Activated CD4-positive, alpha-beta T cell treated with anti-CD3 and anti-CD28 coated beads, Interleukin-2, amount 50 U/mL, for 48 hours (primary cell): Measurements from ENCODE around the gene BEGAIN.
A peak's percentile ranks its signal among the peaks of the same experiment; 100 is the strongest.

Source experiments
- DNase-seq, 2 experiments: peaks; one replicate each; pipeline ENCODE4 v3.0.0-alpha.2; 2020

BEGAIN gene

GRCh38 chr14:100548295-100548655, 38.9 kb downstream of the BEGAIN start:
- no peak for DNase-seq

- DNase-seq, result peak; percentile 24 to 40
Observed at GRCh38 chr14:100547633-100548294, 39.5 kb downstream of the BEGAIN start.

DNA sequence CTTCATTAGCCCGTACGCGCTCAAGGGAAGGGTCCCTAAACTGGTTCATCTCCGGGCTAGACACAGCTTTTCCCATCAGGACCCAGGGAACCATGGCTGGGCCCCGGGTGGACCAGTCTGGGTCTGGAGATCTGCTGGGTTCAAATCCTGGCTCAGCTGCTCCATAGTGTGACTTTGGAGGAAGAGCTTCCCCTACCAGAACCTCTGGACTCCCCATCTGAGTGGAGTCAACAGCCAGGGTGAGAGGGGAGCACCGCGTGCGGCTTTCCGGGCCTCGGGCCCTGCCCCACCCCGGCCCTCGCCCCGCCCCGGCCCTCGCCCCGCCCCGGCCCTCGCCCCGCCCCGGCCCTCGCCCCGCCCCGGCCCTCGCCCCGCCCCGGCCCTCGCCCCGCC, 41.2 kb downstream of the BEGAIN start:
- DNase-seq, result peak in 1 of 2 experiments; percentile 32

GRCh38 chr14:100545359-100545758, 41.9 kb downstream of the BEGAIN start:
- no peak for DNase-seq

- DNase-seq, result no peak
Observed at GRCh38 chr14:100544506-100545141, 42.6 kb downstream of the BEGAIN start.

DNA sequence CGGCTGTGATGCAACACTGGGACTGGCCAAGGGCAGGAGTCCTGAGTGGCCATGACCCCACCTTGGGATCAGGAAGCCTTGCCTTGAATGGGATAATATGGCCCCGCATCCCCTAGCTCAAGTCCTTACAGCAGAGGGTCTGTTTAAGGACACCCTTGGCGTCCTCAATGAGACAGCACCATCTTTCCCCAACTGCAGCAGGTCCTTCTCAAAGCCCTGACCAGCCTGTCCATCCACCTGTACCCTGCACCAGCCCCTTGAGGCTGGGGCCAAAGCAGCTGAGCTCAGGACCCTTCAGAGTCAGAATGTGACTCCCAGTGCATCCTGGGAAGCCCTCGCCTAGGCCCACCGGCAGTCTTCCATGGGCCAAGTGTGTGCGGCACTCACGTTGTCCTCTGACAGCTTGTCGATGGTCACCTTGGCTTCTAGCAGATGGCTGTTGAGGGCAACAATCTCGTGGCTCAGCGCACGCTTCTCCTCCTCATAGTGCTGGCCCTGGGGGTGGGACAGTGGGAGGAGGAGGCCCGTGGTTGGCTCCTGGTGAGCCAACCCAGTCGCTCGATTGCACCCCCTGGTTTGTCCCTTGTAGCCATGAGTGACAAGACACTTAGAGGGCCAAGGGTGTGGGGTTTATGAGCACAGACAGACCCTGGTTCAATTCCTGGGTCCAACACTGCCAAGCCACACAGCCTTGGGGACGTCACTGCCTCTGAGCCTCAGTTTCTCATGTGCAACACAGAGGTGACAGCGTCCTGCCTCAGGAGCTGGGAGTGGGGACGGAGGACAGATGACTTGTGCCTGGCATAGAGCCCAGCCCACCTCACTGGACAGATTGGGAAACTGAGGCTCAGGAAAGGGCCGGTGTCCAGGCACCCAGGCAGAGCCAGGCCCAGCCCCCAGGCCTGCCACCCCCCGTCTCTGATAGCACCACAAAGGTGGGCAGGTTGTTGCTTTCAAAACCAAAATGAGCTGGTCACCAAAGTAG, 43.5 kb downstream of the BEGAIN start:
- DNase-seq, result no peak

- no peak for DNase-seq
Observed at GRCh38 chr14:100542619-100543205, 44.5 kb downstream of the BEGAIN start.

GRCh38 chr14:100541621-100542560, 45.3 kb downstream of the BEGAIN start:
- no peak for DNase-seq

DNA sequence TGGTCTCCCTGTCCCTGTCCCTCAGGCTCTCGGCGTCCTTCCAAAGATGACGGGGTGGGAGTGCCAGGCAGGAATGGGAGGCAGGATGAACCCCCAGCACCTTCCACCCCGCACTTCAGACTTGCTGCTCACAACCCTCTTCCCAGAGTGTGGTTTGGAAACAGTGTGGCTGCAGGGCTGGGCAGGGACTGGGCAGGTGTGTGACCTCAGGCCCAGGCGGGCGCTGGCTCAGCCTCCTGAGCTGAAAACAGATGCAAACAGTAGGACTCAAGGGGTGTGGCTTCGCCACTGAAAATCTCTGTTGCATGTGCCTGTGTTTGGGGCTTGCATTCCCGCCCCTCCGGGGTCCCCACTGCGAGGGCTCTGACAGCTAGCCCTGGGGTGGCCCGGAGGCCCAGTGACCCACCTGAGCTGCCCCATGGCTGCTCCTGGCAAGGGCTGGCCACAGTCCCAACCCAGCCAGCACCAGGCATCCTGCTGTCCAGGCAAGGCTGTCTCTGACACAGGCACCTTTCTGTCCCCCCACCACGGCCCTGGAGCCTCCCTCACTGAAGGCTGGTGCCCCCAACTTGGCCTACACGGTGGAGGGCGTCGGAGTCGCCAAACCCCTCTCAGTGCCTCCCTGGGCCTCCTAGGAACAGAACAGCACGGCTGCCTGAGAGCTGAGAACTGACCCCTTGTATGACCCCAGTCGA, 46.1 kb downstream of the BEGAIN start:
- no peak for DNase-seq

DNA sequence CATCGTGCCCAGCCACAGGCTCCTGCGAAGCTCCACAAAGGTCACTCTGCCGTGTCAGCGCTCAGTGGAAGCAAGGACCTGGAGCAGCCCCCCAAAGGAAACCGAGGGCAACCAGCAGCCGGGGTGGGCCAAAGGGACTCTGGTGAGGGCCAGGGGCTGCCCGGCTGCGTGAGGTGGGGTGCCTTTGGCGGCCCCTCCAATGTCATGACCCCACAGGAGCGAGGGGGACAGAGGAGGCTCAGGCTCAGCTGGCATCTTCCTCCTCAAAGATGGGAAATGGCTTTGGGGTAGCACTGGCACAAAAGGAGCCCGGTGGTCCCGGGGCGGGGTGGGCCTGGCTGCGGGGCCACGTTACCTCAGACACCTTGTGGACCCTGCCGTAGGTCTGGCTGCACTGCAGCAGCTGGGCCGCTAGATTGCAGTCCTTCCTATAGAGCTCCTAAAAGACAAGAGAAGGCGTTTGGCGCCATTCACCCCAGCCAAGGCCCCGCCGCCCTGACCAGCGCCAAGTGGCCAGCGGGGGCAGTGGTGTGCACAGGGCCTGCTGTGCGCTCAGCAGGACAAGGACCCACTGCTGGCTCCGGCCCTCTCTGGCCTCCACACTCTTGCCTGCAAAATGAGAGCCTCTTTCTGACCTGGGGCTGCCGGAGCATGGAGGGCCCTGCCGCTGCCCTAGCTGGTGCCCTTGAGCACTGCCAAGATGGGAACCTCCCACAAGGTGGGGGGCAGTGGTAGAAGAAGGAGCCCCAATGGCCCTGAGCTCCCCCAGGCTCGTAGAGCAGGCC, 46.9 kb downstream of the BEGAIN start:
- no peak for DNase-seq

DNA sequence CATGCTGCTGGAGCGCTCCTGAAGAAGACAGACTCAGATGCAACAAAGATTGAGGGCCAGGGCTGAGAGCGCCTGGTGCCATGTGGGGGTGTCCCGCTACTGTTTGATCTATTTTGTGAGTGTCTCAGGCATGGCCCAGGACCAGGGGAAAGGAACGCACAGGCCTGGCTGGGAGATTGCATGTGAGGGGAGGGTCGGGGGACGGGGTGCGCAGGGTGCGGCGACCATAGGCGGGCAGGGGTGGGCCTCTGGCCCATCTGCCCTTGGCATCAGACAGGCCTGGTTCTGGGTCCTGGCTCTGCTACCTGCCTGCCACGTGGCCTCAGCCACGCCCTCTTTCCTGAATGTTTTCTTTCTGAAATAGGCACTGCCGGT, 47.5 kb downstream of the BEGAIN start:
- DNase-seq, result no peak

- DNase-seq, result no peak
Observed at GRCh38 chr14:100539003-100539660, 48.1 kb downstream of the BEGAIN start.

- no peak for DNase-seq
Observed at GRCh38 chr14:100538351-100539002, 48.7 kb downstream of the BEGAIN start.

DNA sequence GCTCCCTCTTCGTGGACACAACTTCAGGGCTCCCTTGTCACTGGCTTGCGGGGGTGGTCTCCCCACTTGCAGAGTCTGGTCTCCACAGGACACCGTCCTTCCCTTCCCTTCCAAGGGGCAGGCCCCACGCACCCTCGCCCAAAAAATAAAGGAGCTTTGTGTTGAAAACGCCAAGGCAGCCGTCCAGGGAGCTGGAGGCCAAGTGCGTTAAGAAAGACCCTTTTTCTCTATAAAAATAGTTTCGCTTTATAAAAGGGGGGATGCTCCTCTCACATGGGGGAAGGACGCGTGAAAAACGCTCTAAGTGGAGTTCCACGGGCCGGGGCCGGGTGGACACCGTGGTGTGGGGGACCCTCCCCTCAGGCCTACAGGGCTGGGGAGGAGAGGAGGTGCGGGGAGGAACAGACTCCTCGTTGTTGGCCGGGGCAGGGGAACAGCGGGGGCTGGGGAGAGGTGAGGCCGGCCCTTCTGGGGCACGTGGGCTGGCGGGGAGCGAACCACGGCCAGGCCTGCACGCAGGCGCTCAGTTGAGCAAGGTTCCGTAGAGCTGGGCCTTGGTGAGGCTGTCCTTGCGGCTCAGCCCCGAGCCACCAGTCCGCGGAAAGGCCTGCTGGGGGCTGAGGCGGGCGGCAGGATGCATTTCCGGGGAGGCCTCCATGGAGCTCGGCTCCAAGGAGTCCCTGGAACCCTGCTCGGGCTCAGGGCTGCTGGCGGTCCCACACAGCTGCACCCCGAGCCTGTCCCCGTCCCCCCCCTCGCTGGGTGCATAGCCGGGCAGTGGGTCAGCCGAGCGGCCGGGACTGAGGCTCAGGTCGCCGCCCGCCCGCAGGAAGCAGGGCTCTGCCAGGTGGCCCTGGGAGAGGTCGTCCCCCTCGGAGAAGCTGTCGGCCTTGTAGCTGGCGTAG, 49.5 kb downstream of the BEGAIN start:
- DNase-seq, result no peak

GRCh38 chr14:100536721-100537445, 50.3 kb downstream of the BEGAIN start:
- DNase-seq, result peak in 1 of 2 experiments; percentile 1

DNA sequence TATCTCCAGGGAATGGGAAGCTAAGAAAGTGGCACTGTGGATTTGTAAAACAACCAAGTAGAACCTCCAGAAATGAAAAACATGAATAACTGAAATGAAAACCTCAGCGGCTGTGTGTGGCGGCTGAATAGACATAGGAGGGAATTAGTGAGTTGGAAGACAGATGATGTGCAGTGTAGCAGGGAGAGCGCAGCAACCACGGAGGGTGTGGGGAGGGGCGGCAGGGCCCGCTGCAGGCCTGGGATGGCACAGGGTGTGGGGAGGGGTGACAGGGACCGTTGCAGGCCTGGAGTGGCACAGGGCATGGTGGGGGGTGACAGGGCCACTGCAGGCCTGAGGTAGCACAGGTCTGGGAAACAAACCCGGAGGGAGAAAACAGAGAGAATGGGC, 51.1 kb downstream of the BEGAIN start:
- no peak for DNase-seq

- peak in 1 of 2 experiments; percentile 1 for DNase-seq
Observed at GRCh38 chr14:100535287-100536120, 51.7 kb downstream of the BEGAIN start.
